NOMO-1 treated with dmso at 0.1 percent for 144 hours (cell line): ENCODE results near the gene SP100.
A peak's percentile ranks its signal among the peaks of the same experiment; 100 is the strongest.
"Not testable (repeated sequence)": the region's sequence is repeated elsewhere in the genome, so short reads cannot be mapped to it uniquely, and the experiment has no call there.

Source experiments
- DNase-seq: peaks from one replicate; lab custom pipeline; 2025; ENCODE audit not compliant: unreplicated experiment; lab: John Stamatoyannopoulos, UW

The SP100 gene

GRCh38 chr2:230416061-230416721 is at the start of gene SP100:
Gene SP100 (plus strand): TSS chr2:230416201. CDS start chr2:230416297, 96 bp downstream.
- DNase-seq, result peak; percentile 81

GRCh38 chr2:230382108-230382507 is 33.9 kb upstream of the SP100 start:
- DNase-seq, result no peak

- DNase-seq, result no peak
Measured at GRCh38 chr2:230383453-230383852, 32.5 kb upstream of the SP100 start.

- DNase-seq, result no peak
Measured at GRCh38 chr2:230384986-230385385, 31.0 kb upstream of the SP100 start.

- no peak for DNase-seq
Measured at GRCh38 chr2:230394301-230394700, 21.7 kb upstream of the SP100 start.

- not testable (repeated sequence) for DNase-seq
Measured at GRCh38 chr2:230398698-230399097, 17.3 kb upstream of the SP100 start.

- DNase-seq, result no peak
Measured at GRCh38 chr2:230400041-230400440, 16.0 kb upstream of the SP100 start.

- no peak for DNase-seq
Measured at GRCh38 chr2:230400454-230400853, 15.5 kb upstream of the SP100 start.

- DNase-seq, result not testable (repeated sequence)
Measured at GRCh38 chr2:230401026-230401425, 15.0 kb upstream of the SP100 start.

GRCh38 chr2:230403746-230404145 is 12.3 kb upstream of the SP100 start:
- DNase-seq, result no peak

- DNase-seq, result no peak
Measured at GRCh38 chr2:230405824-230406223, 10.2 kb upstream of the SP100 start.

- no peak for DNase-seq
Measured at GRCh38 chr2:230408244-230408842, 7.7 kb upstream of the SP100 start.

GRCh38 chr2:230409316-230409715 is 6.7 kb upstream of the SP100 start:
- DNase-seq, result not testable (repeated sequence)

- DNase-seq, result no peak
Measured at GRCh38 chr2:230410263-230410662, 5.7 kb upstream of the SP100 start.

GRCh38 chr2:230410861-230411569 is 5.0 kb upstream of the SP100 start:
- DNase-seq, result no peak

- peak; percentile 55 for DNase-seq
Measured at GRCh38 chr2:230411570-230412370, 4.2 kb upstream of the SP100 start.

GRCh38 chr2:230412371-230412711 is 3.7 kb upstream of the SP100 start:
- DNase-seq, result peak; percentile 48

- DNase-seq, result no peak
Measured at GRCh38 chr2:230412846-230413245, 3.2 kb upstream of the SP100 start.

- DNase-seq, result no peak
Measured at GRCh38 chr2:230413479-230413878, 2.5 kb upstream of the SP100 start.

- DNase-seq, result no peak
Measured at GRCh38 chr2:230414302-230414701, 1.7 kb upstream of the SP100 start.

- no peak for DNase-seq
Measured at GRCh38 chr2:230417436-230417835, 1.4 kb downstream of the SP100 start.
